ENCODE measurements around the gene TAB3. TPM values are rescaled to one million over a fixed set of nuclear protein-coding genes. Genes with fewer than 3 reads are reported as not detected.

The TAB3 gene
- total RNA-seq, 1 donor: 19.5 TPM

DNA sequence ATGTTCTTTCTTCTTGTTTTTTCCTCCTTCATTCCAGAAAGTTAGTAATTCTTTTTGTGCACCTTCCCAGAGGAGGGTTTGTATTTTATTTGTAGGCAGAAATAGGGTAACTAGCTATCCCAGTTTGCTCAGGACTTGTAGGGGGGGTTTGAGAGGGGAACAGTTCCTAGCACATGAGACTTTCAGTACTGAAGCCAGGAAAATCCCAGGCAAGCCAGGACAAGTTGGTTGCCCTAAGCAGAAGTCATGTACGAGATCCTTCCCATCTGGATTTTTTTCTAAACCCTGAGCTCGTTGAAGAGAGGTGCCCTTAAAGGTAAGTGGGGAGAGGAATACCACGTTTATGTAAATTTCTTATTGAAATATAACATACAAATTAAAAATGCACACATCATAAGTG, 15.6 kb upstream of the TAB3 start:
- H3K4me3 ChIP-seq (ENCODE audit: low read depth, low read length): no peak overlapping the region
- TF ChIP-seq, protein P1, sequence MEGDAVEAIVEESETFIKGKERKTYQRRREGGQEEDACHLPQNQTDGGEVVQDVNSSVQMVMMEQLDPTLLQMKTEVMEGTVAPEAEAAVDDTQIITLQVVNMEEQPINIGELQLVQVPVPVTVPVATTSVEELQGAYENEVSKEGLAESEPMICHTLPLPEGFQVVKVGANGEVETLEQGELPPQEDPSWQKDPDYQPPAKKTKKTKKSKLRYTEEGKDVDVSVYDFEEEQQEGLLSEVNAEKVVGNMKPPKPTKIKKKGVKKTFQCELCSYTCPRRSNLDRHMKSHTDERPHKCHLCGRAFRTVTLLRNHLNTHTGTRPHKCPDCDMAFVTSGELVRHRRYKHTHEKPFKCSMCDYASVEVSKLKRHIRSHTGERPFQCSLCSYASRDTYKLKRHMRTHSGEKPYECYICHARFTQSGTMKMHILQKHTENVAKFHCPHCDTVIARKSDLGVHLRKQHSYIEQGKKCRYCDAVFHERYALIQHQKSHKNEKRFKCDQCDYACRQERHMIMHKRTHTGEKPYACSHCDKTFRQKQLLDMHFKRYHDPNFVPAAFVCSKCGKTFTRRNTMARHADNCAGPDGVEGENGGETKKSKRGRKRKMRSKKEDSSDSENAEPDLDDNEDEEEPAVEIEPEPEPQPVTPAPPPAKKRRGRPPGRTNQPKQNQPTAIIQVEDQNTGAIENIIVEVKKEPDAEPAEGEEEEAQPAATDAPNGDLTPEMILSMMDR (IDR thresholded peaks at IDR 0.05; ENCODE audit: insufficient read depth, low read length): no peak
- DNase-seq (ENCODE audit: low read depth): no peak

DNA sequence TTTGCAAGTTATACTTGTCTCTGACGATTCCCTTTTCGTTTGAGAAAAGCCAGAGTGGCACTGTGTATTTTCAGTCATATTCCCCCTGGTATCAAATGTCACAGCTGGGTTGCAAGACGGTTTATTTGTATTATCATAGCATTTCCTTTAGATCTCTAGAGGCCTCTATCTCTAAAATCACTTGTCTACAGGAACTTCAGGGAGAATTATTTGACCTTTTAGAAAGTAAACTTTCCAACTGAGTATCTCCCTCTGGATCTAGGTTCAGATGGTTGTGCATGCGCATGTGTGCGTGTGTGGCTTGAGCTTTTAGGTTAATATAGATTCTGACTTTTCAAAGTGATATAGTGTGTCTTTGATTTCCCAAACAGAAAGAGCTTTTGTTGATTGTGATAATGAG, 15.1 kb upstream of the TAB3 start:
- no peak overlapping the region for H3K4me3 ChIP-seq (ENCODE audit: low read depth, low read length)
- DNase-seq (ENCODE audit: low read depth): no peak
- TF ChIP-seq, protein P1 (IDR thresholded peaks at IDR 0.05; ENCODE audit: insufficient read depth, low read length): no peak

DNA sequence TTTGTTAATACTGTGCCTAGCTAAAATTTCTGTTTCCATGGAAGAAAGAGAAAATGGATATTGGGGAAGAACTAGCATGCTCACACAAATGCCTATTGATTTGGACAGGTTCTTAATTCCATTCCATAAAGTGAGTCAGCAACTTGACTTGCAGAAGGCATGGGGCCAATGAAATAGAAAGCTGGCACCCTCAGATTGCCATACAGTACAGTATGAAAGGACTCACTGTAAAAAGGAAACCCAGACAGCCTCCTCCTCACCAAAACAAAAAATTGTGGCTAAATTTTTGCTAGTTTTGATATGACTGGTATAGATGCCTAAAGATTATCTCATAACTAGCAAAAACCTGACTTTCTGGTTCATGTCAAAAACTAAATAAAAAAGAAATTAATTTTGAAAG, 11.2 kb upstream of the TAB3 start:
- TF ChIP-seq, protein P1 (IDR thresholded peaks at IDR 0.05; ENCODE audit: insufficient read depth, low read length): no peak
- H3K4me3 ChIP-seq (ENCODE audit: low read depth, low read length): no peak overlapping the region
- DNase-seq (ENCODE audit: low read depth): peak; percentile 39

DNA sequence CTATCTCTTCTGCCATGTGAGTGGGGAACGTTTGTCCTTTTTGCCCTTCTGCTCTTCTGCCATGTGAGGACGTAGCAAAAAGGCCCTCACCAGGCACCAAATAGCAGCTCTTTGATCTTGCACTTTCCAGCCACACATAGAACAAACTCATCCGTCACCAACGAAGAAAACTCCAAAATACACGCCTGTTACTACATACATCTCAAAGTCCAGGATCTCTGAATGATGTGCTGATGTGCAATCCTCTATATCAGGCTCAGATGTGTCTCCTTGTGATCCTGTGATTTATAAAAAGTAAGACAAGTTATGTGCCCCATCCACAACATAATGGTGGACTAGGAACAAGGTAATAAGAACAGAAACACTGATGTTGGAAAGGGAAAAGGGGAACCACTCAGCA, 9.8 kb upstream of the TAB3 start:
- no peak overlapping the region for H3K4me3 ChIP-seq (ENCODE audit: low read depth, low read length)
- DNase-seq (ENCODE audit: low read depth): no peak
- TF ChIP-seq, protein P1 (IDR thresholded peaks at IDR 0.05; ENCODE audit: insufficient read depth, low read length): no peak

DNA sequence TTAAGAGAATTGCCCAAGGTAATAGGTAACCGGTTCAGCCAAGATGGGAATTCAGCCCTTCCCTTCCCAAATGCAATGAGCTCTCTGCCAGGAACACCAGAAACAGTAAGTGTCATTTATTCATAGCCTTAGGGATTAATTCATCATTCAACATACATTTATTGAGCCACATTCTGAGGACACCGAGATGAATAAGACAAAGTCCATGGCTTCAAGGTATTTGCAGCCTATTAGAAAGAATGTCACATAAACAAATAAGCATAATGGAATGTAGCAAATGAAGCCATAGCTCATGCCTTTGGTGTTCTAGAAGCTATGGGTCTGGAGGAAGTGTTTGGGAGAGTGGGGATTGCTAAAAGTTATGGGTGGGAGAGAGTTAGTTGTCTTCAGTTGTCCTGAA, 6.3 kb upstream of the TAB3 start:
- DNase-seq (ENCODE audit: low read depth): no peak
- TF ChIP-seq, protein P1 (IDR thresholded peaks at IDR 0.05; ENCODE audit: insufficient read depth, low read length): no peak

DNA sequence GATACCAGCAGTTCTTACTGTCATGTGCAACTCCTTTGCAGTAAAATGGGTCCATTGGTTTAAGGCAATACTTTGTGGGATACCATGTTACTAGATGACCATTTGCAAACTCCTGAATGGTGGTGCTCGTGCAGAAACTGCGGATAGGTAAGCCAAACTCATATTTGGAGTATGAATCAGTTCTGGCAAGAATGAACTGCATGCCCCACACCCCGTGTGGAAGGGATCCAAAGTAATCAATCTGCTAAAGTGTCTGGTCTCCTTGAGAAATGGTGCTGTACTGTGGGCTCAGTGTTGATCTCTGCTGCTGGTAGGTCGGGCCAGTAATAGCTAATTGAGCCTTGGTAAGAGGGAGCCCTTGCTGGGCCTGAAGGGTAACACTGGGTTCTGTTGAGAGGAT, 4.2 kb upstream of the TAB3 start:
- no peak overlapping the region for H3K4me3 ChIP-seq (ENCODE audit: low read depth, low read length)
- peak; percentile 16 for DNase-seq (ENCODE audit: low read depth)
- TF ChIP-seq, protein P1 (IDR thresholded peaks at IDR 0.05; ENCODE audit: insufficient read depth, low read length): no peak

More for the DNA sequence above, 6.3 kb upstream of the TAB3 start:
- H3K4me3 ChIP-seq (ENCODE audit: low read depth, low read length): no peak overlapping the region

DNA sequence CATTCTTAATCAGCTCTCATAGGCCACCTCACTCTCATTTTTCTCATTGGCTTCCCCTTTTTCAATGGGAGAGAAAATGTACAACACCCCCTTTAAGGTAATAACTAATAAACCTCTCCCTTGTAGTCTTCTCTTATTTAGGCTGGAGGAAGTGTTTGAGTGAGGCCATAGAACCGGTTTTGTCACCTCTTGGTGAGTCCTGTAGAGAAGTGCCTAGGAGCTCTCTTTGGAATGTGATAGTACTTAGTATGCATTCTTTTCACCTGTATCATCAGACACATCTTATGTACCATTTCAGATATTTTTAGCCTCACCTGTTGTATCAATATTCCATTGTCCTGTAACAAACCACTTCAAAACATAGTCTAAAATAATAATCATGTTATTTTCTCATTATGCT, 3.5 kb upstream of the TAB3 start:
- H3K4me3 ChIP-seq (ENCODE audit: low read depth, low read length): no peak overlapping the region
- TF ChIP-seq, protein P1 (IDR thresholded peaks at IDR 0.05; ENCODE audit: insufficient read depth, low read length): no peak
- DNase-seq (ENCODE audit: low read depth): no peak
